GM19193 (cell line): ENCODE data around the gene PAX6.

Experiments used
- POLR2A ChIP-seq: IDR thresholded peaks from 4 replicates; pipeline ENCODE4 v1.6.1; 2011; ENCODE audit not compliant: insufficient read depth, insufficient read length; ENCODE audit errors: extremely low read depth

PAX6 gene

GRCh38 chr11:31783252-31783651 lies 27.9 kb downstream of the PAX6 start:
- TF ChIP-seq POLR2A = no peak

GRCh38 chr11:31782257-31782656 lies 28.9 kb downstream of the PAX6 start:
- no peak for TF ChIP-seq POLR2A

- no peak for TF ChIP-seq POLR2A
These were observed 30.6 kb downstream of the PAX6 start for GRCh38 chr11:31780480-31780971.

- no peak for TF ChIP-seq POLR2A
These were observed 31.0 kb downstream of the PAX6 start for GRCh38 chr11:31780078-31780477.

- TF ChIP-seq POLR2A = no peak
These were observed 31.7 kb downstream of the PAX6 start for GRCh38 chr11:31779374-31779791.

- TF ChIP-seq POLR2A = no peak
These were observed 38.7 kb downstream of the PAX6 start for GRCh38 chr11:31772412-31772811.

- no peak for TF ChIP-seq POLR2A
These were observed 41.0 kb downstream of the PAX6 start for GRCh38 chr11:31770011-31770700.

- TF ChIP-seq POLR2A = no peak
These were observed 42.1 kb downstream of the PAX6 start for GRCh38 chr11:31768749-31769640.

- no peak for TF ChIP-seq POLR2A
These were observed 43.4 kb downstream of the PAX6 start for GRCh38 chr11:31767685-31768084.

GRCh38 chr11:31767066-31767465 lies 44.1 kb downstream of the PAX6 start:
- no peak for TF ChIP-seq POLR2A

- no peak for TF ChIP-seq POLR2A
These were observed 46.4 kb downstream of the PAX6 start for GRCh38 chr11:31764766-31765165.

GRCh38 chr11:31764261-31764660 lies 46.9 kb downstream of the PAX6 start:
- no peak for TF ChIP-seq POLR2A

GRCh38 chr11:31763296-31763695 lies 47.8 kb downstream of the PAX6 start:
- TF ChIP-seq POLR2A = no peak

- no peak for TF ChIP-seq POLR2A
These were observed 49.5 kb downstream of the PAX6 start for GRCh38 chr11:31761636-31762035.

- no peak for TF ChIP-seq POLR2A
These were observed 53.8 kb downstream of the PAX6 start for GRCh38 chr11:31757260-31757835.
